Left ventricle myocardium inferior (tissue), 1 donor: ENCODE measurements around the gene RIPOR2. TPM values are rescaled to one million over a fixed set of nuclear protein-coding genes. Genes with fewer than 3 reads are reported as not detected.

Source experiments
- DNase-seq: peaks from one replicate; pipeline ENCODE4 v3.0.0-alpha.2; 2020
- H3K27ac ChIP-seq: fragments of 200-600 bp; replicated peaks from 2 replicates; pipeline ENCODE4 v1.8.0; 2021
- H3K27me3 ChIP-seq: fragments of 200-600 bp; 2 replicates; pipeline ENCODE4 v1.8.0; 2021; ENCODE audit warnings: low read depth
- H3K36me3 ChIP-seq: fragments of 200-600 bp; 2 replicates; pipeline ENCODE4 v1.8.0; 2021
- H3K4me1 ChIP-seq: fragments of 200-600 bp; 2 replicates; pipeline ENCODE4 v1.8.0; 2021
- H3K4me3 ChIP-seq: fragments of 200-600 bp; 2 replicates; pipeline ENCODE4 v1.8.0; 2021; ENCODE audit warnings: mild to moderate bottlenecking, moderate library complexity
- H3K9me3 ChIP-seq: fragments of 200-600 bp; replicated peaks from 2 replicates; pipeline ENCODE4 v1.8.0; 2021
- intact Hi-C: fragments of 100-400 bp; cut with micrococcal nuclease; formaldehyde crosslinking; loops from one replicate; pipeline ENCODE4 v1.11.0; 2022
- total RNA-seq: library from RNA; stranded (reverse); fragmentation: NEBNext Ultra II Directional; extraction: Animal tissue kit (Norgen Biotek cat#: 25700); gene quantifications from one replicate; pipeline ENCODE4 v1.2.1, GENCODE V29; 2021
- TF ChIP-seq, protein P1 (sequence below): fragments of 200-600 bp; IDR thresholded peaks from 2 replicates; pipeline ENCODE4 v1.8.0; 2021; ENCODE audit warnings: antibody characterized with exemption, mild to moderate bottlenecking, borderline replicate concordance
- donor health status: DM: no; HTN: yes; CAD: no; lungs with severe emphysema.

The RIPOR2 gene
- total RNA-seq, 1 donor from 2014 or later = 3.1 TPM

DNA sequence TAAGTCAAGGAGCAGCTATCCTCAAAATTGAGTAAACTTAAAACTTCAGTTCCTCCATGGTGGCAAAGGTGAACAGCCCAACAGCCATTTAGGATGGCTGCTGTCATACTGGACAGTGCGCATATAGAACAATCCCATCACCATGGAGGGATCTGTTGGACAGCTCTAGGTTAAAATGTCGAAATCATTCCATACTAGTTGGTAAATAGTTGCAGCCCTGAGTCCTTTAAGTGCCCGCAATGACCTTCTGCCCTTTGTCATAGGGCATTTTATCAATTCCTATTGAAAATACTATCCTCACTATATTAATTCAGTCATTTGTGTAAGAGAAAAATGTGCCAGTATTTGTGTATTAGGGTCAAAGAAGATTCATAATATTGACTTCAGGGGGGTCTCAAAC, 128.2 kb downstream of the RIPOR2 start:
- TF ChIP-seq, protein P1, sequence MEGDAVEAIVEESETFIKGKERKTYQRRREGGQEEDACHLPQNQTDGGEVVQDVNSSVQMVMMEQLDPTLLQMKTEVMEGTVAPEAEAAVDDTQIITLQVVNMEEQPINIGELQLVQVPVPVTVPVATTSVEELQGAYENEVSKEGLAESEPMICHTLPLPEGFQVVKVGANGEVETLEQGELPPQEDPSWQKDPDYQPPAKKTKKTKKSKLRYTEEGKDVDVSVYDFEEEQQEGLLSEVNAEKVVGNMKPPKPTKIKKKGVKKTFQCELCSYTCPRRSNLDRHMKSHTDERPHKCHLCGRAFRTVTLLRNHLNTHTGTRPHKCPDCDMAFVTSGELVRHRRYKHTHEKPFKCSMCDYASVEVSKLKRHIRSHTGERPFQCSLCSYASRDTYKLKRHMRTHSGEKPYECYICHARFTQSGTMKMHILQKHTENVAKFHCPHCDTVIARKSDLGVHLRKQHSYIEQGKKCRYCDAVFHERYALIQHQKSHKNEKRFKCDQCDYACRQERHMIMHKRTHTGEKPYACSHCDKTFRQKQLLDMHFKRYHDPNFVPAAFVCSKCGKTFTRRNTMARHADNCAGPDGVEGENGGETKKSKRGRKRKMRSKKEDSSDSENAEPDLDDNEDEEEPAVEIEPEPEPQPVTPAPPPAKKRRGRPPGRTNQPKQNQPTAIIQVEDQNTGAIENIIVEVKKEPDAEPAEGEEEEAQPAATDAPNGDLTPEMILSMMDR = no peak
- H3K9me3 ChIP-seq = no peaks in the 10 kb centered on the region
- H3K27ac ChIP-seq = no peak overlapping the region
- intact Hi-C loops = no loop called here
- H3K27me3 ChIP-seq = no peaks in the 10 kb centered on the region
- no peaks in the 10 kb centered on the region for H3K4me1 ChIP-seq
- peaks cover 11% of the 10 kb centered on the region for H3K36me3 ChIP-seq
- no peak overlapping the region for H3K4me3 ChIP-seq
- no peak for DNase-seq

DNA sequence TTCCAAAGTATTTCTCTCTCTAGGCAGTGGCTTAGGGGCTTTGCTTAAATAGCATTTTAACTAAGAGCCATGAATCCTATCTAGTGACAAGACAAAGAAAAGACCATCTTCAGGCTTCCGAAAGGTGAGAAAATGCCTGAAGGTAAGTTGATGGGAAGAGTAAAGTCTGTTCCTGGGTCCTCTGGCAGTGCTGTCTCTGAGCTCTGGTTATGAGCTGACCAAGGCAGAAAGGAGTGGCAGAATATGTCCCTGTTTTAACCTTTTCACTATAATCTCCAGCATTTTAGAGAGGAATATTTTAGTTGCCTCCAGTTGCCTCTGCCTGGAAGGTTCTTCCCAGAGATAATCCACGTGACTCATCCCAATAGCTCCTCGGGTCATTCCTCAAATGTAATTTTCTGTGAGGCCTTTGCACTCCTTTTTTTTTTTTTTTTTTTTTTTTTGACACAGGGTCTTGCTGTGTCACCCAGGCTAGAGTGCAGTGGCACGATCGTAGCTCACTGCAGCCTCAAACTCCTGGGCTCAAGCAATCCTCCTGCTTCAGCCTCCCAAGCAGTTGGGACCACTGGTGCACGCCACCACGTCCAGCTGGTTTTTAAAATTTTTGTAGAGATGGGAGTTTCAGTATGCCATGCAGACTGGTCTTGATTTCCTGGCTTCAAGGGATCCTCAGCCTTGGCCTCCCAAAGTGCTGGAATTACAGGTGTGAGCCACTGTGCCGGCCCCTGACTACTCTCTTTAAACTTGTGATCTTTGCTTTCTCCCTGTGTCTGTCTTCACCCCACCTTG, 133.3 kb downstream of the RIPOR2 start:
- no peaks in the 10 kb centered on the region for H3K36me3 ChIP-seq
- TF ChIP-seq, protein P1 = no peak
- intact Hi-C loops = no loop called here

DNA sequence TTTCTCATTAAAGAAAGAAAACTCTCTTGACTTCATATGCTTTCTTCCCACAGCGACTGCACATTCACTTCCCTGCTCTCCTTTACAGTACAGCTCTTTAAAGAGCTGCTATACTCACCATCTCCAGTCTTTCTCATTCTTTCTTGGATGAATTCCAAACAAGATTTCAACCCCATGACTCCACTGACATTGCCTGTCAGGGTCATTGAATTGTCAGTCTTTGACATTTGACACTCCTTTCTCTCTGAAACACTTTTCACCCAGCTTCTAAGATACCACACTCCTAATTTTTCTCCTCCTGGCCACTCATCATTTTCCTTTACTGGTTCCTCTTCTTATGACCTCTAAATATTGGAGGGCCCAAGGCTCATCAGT, 136.2 kb downstream of the RIPOR2 start:
- intact Hi-C loops = no loop called here
- TF ChIP-seq, protein P1 = no peak
- no peaks in the 10 kb centered on the region for H3K36me3 ChIP-seq
- no peaks in the 10 kb centered on the region for H3K9me3 ChIP-seq
- no peak overlapping the region for H3K4me3 ChIP-seq
- DNase-seq = no peak
- no peaks in the 10 kb centered on the region for H3K27me3 ChIP-seq
- no peaks in the 10 kb centered on the region for H3K4me1 ChIP-seq
- H3K27ac ChIP-seq = no peak overlapping the region

More for the DNA sequence above, 133.3 kb downstream of the RIPOR2 start:
- Histone ChIP-seq H3K27me3 (no peaks in the 10 kb centered on the region), H3K9me3 (no peaks in the 10 kb centered on the region), H3K27ac (no peak overlapping the region), H3K4me1 (no peaks in the 10 kb centered on the region), H3K4me3 (no peak overlapping the region)
- DNase-seq = no peak

DNA sequence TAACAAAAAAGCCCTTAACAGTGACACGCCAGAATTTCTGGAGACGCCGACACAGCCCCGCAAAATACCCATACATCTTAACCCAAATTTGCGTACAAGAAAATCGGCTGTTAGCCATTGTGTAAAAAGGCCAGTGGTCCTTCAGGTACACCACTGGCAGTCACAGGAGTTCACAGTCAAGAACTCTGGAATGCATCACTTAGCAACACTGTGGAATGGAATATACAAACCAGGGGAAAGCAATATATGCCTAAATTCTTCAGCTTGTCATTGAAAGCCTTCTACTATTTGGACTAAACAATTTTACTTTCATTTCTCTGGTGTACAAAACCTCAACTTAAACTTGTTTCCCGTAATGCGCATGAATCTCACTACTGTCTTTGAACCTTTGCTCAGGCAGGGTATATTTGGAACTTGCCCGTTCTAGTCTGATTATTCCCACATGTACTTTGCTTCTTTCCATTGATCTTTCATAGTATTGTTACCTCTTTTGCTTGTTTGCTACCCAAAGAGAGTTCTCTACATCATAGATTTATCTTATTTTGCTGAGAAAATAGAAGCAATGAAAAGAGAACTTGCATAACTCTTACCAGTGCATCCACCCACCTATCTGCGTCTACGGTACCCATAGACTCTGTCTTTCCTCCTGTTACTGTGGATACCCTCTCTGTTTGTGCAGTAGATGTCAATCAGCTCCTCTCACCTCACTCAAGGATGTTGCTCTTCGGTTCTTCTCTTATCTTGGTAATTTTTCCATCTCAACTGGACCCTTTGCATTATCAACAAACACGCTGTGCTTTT, 136.8 kb downstream of the RIPOR2 start, which contains the start of gene ARMH2:
Gene ARMH2, minus strand, starts transcription at position 178 of the 801 bp plus-strand sequence. Its CDS starts 60 bp downstream, at position 118.
- TF ChIP-seq, protein P1 = no peak
- DNase-seq = no peak
- no peak within 1 kb of the TSS for H3K4me3 ChIP-seq
- no peaks in the 10 kb centered on the region for H3K27me3 ChIP-seq
- no peaks in the 10 kb centered on the region for H3K4me1 ChIP-seq
- no peaks in the 10 kb centered on the region for H3K9me3 ChIP-seq
- H3K27ac ChIP-seq = no peak within 1 kb of the TSS
- no peaks in the 10 kb centered on the region for H3K36me3 ChIP-seq
- intact Hi-C loops = no loop called here

DNA sequence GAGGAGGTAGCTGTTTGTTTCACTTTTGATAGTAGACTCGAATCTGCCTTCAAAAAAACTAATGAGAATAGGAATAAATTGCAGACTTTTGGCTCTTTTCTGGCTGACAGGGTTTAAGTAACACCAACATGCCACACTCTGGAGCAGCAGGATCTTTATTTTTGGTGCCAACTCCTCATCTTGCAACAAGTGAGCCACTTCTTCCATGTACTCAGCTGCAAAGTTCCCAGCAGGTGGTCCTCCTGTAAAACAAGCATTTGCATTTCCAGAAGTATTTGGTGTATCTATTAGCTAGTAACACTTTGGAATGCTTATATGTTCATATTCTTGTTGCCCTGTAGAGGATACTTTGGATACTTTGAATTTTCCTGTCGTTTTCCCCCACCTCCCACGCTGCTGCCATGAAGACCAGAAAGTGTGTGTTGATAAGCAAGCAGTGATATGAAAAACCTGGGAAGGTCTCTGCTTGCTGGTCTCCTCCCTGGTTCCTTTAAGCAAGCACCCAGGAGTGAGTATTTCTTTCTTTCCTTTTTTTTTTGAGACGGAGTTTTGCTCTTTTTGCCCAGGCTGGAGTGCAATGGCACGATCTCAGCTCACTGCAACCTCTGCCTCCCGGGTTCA, 138.1 kb downstream of the RIPOR2 start:
- no peak for DNase-seq
- TF ChIP-seq, protein P1 = no peak
- intact Hi-C loops = no loop called here
- Histone ChIP-seq H3K4me3 (no peak overlapping the region), H3K27me3 (no peaks in the 10 kb centered on the region), H3K9me3 (no peaks in the 10 kb centered on the region), H3K4me1 (no peaks in the 10 kb centered on the region), H3K36me3 (no peaks in the 10 kb centered on the region), H3K27ac (no peak overlapping the region)
